GM18508 (cell line): Measurements from ENCODE around the gene AUTS2.
"Not testable (repeated sequence)": the region's sequence is repeated elsewhere in the genome, so short reads cannot be mapped to it uniquely, and the experiment has no call there.

Experiments
- ATAC-seq: cut with Tn5 transposase; IDR thresholded peaks from one replicate; pipeline ENCODE4 v1.9.1; 2021; ENCODE audit warnings: moderate number of reproducible peaks; ENCODE audit not compliant: insufficient read depth, unreplicated experiment

AUTS2 gene

DNA sequence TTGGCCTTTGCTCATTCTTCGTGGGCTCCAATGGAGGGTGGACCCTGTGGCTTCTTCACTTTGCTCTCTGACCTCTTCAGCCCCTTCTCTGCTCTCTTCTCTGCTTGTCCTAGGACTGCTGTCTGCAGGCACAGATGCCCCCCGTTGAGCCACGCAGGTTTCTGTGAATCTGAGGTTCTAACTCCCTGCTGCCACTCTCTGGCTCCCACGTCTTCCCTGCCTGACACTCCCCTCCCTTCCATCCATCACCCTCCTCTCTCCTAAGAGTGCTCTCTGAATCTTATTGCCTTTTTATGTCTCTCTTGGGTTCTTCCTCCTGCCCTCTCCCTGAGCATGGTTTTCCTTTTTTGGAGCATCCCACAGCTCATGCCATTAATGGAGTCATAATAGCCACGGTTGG lies 1034.1 kb downstream of the AUTS2 start:
- ATAC-seq = no peak

DNA sequence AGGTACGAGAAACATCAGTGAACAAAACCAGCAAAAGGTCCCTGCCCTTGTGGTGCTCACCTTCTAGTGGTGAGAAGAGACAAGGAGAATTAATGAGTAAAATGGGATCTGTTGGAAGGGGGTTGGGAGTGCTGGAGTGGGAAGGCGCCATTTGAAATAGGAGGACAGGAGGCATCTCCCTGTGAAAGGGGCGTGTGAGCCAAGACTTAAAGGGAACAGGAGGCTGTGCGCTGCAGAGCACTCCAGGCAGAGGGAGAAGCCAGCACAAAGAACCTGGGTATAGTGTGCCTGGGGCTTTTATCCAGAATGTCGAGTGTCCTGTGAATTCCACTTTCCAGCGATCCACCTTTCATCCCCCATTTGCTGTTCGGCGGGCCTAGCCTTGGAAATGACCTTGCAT lies 1035.8 kb downstream of the AUTS2 start:
- no peak for ATAC-seq

DNA sequence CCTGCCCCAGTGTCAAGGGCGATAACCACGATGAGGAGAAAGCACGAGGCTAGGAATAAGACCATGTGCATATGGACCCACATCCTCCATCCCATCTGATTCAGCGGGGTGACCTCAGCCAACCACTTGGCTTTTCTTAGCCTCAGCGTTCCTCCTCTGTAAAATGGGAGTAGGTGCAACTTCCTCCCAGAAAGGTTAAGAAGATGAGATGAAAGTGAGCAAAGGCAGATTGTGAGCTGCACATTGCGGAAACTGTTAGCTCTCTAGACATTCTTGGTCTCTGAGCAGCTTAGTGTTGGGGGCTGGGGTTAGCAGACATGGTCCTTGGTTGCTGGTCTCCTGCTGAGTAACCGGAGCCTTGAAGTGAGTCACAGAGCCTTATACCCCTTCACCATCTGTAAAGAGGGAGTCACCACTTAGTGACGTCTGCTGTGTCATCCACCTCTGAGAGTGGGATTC lies 1036.4 kb downstream of the AUTS2 start:
- no peak for ATAC-seq

DNA sequence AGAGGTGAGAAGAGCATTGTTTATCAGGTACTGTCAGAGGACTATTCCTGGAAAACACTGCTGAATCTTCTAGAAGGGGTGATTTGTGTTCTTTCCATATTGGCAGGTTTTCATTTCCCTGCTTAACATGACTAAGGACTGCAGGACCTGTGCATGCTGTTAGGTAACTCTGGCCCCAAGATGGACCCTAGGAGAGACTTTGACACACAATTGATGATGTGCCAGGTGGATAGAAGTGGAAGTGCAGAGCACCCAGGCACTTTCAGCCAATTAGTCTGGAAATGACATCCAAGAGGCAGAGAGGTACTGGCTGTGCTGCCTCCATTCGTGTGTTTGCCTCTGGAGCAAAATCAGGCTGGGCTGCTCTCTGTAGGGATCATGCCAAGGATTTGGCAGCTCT lies 1037.4 kb downstream of the AUTS2 start:
- no peak for ATAC-seq

DNA sequence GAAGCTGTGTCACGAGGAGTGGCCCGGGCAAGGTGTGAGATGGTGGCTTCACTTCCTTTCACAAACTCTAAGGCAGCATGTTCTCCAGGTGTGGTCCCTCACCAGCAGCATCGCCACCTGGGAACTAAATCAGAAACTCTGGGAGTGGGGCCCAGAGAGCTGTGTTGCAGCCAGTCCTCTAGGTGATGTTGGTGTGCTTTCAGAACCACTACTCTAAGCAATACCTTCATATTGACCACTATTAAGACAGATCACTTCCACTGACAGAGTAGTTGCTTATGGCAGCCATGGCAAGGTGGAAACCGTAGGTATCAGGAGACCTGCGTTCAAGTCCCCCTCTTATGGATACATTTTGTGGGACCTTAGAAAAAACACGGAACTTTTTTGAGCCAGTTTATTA lies 1037.9 kb downstream of the AUTS2 start:
- no peak for ATAC-seq

DNA sequence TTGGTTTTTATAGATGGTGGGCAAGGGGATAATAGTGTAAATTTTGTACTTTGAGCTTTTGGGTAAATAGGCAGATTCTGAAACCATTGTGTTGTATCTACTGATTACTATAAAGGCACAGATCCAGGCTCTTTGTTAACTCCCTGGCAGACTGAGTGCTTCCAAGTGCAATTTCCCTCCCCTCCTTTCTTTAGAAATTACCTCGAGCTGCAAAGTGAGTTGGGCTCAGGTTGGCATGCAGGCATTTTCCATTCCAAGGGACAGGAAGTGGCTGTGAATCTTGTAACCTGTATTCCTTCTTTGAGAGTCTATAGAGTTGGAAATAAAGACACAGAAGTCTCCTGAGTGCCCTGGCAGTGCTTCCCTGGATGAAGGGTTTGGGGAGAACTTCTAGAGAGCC lies 1039.5 kb downstream of the AUTS2 start:
- no peak for ATAC-seq

DNA sequence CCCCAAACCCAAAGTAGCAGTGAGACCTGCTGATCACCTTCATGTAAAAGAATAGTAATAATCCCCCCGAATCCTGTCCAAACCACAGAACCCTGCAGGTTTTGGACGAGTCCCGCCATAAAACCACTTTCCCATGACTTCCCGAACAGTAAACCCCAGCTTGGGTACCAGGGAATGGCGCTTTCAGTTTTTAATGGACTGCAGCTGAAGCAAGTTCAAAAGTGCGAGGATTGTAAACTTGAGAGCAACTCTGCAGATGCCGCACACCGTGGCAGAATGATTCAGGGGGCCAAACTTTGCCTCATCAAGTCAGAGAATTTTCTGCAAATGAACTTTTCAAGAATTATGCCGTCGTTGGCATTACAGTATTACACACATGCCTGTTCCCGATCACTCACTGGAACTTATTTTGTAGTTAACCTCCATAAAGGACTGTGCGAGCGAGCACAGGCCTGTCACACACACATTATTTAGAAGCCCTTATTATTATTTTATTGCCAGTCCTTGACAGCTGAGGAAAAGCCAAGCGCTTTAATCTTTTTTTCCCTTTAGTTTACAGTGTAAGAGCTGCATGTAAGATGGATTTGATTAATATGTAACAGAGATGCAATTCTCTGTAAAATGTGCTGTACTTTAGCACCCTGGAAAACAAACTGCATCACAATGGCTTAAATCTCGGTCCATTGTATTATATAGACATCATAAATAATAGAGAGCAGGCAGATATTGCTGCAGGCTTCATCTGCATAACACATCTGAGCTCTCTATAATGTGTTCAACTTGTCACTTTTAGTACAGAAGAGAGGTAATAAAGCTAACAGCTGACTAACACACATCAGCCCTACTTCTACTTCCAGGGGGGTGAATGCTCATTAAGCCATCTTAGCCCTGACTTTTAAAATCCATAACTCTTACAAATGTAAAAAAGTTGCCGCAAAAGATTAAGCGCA lies 1040.2 kb downstream of the AUTS2 start:
- no peak for ATAC-seq

DNA sequence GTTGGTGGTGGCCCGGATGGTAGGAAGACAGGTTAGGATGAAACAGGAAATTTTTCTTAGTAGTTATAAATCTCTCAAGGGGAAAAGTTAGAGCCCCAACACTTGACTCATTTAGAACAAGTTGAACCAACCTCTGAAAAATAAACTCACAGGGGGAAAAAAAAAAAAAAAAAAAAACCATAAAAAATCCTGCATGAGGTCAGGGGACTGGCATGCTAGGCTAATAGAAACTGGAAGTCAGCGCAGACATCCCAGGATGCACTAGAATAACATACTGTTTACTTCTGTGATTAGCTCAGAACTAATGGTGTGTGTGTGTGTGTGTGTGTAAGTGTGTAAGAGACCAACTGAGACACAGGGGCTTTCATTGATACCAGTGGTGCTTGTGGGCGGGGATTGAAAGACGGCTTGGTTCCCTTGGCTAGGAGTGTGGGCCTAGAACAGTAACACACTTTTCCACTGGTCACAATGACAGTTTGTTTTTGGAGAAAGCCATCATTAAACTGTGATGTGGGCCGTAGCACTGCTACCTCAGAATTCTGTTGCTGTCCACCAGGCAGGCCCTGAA lies 1042.1 kb downstream of the AUTS2 start:
- no peak for ATAC-seq

DNA sequence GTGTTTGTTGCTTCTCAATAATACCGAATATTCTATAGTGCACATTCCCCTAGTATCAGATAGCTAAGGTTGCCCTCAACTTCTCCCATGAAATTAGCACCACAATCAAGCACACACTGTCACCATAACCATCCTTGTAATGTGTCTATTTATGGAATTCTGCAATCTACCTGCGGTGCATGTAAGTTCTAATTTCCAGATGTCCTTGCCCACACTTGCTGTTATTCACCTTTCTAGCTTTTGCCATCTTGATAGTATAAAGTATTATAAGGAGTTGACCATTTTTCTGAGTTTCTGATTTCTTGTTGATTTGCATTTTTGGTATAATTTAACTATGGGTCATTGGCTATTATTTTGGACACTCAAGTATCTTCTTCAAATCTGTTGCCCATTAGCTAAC lies 1043.6 kb downstream of the AUTS2 start:
- ATAC-seq = no peak

DNA sequence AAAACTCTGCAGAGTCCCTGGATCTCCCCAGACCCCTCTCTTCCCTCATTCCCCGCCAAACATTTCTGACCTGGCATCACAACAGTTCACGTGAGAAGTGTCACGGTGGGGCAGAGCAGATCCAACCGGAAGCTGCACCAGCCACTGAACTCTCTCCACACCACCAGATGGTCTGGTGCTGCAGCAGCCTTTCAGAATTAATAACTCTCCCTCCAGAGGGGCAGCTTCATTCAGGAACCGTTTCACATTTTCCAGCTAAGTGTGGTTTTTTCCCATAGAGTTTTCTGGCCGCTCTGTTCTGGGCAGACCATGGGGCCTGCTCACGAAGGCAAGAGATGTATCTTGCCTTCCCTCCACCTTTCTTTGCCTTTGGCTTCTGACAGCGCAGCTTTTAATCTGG lies 1047.0 kb downstream of the AUTS2 start:
- ATAC-seq = no peak

DNA sequence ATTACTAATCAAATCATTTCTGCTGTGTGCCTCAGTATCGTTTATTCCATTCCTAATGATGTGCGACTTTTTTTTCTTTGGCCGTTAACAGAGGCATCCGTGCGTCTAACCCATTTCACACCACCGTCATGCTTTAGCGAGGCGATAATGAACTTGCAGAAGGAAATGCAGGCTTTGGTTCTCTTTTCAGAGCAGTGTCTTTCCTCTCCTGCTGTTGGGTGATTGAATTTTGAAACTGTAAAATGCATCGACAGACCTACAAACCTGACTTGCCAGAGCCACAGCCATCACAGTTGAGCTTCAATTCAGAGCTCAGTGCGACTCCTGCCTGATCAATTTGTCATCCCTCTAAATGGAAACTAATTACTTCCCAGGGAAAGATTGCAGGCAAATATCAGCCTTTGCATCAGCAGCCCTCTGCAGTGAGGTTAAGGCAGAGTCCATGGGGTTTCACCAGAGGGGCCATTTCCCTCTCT lies 1047.6 kb downstream of the AUTS2 start:
- ATAC-seq = no peak

DNA sequence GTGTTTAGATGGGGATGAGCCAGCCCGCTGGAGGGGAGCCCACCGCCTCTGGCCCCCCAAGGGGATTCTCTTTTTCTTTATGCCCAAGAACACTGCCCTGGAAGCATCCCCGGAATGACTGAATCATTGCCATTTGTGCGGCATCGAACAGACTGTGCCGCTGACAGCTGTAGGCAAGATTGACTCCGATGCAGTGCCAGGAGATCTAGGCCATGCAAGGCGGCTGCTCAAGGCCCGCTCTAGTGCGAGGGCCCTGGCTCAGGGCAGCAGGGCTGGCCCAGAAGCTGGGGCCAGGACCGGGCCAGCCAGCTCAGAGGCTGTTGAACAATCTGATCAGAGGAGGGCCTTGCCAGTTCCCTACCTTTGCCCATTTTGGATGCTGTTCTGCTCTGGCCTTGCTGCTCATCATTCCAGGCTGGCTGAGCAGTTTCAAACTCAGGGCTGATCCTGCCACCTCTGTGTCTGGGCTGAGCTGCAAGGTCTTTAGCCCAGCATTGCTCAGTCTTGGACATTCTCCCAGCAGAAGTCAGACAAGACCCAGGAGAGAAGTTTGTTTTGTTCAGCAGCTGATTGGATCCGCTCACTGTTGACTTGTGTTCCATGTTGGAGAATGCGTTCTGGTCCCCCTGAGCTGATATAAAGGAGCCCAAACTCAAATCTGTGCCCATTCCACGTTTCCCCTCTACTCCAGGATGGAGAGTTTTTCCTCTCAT lies 1048.4 kb downstream of the AUTS2 start:
- no peak for ATAC-seq

DNA sequence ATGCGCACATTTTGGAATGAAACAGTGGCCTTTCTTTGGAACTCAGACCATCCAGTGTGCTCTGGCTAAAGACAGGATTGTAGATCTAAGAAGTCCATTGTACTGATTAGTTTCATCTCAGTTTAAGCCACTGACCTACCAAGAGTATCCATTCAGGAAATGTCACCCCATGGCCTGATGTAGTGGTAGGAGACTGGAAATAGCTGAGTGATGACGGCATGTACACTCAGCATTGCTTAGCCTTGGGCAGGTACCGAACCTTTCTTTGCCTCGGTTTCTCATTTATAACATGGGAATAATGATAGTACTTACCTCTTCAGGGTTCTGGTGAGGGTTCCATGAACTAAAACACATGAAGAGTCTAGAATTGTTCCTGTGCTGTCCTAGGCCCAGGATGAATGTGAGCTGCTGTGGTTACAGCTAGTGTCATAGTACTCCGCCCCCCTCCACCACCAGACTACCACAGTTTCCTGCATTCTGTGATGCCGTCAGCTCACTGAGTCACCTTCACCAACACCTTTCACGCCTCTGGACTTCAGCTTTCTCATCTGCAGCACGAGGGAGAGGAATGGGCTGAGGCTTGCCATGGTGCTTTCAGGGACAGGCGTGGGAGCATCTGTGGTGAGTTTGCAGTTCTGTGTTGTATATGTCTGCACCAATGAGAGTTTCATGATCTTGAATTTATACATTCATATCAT lies 1049.7 kb downstream of the AUTS2 start:
- ATAC-seq = peak; percentile 72

DNA sequence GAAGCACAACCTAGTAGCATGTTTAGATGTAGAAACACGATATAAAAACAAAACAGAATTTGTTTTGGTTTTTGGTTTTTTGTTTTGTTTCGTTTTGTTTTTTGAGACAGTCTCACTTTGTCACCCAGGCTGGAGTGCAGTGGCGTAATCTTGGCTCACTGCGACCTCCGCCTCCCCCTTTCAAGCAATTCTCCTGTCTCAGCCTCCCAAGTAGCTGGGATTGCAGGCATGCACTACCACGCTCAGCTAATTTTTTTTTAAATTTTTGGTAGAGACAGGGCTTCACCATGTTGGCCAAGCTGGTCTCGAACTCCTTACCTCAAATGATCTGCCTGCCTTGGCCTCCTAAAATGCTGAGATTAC lies 1050.2 kb downstream of the AUTS2 start:
- ATAC-seq = not testable (repeated sequence)

DNA sequence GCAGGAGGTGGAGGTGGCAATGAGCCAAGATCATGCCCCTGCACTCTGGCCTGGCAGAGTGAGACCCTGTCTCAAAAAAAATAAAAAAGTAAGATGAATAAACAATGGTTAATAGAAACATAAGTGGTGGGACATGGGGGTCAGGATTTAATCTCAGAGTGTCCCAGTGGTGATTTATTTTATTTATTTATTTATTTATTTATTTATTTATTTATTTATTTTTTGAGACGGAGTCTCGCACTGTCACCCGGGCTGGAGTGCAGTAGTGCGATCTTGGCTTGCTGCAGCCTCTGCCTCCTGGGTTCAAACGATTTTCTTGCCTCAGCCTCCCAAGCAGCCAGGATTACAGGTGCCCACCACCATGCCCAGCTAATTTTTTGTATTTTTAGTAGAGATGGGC lies 1051.0 kb downstream of the AUTS2 start:
- no peak for ATAC-seq

DNA sequence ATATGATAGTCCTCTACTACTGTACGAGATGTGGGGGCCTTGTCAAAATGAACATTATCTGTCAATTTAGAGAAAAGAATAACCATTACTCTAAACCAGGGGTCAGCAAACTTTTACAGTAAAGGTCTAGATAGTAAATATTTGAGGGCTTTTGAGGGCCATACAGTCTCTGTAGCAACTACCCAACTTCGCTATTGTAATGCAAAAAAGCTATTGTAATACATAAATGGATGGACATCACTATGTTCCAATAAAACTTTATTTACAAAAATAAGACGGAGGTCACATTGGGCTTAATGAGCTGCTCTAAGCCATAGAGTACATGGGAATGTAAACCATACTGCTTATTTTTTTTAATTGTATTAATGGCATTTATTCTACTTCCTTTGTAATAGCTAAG lies 1055.9 kb downstream of the AUTS2 start:
- ATAC-seq = no peak

DNA sequence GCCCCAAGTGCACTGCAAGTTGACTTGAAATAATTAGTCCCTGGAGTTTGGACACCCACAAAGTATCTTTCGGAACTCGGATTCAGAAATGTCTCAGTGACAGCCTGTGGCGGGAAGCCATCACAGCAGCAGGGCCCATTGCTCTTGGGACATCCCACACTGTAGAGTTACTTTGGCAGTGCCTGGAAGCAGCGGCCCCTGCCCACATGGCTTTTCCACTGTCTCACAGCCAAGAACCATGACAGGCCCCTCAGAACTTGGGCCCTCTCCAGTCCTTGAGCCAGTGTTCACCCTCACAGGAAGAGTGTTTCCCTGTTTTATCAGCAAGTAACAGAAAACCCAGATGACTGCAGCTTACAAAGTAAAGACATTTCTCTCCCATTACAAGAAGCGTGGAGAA lies 1056.7 kb downstream of the AUTS2 start:
- no peak for ATAC-seq

DNA sequence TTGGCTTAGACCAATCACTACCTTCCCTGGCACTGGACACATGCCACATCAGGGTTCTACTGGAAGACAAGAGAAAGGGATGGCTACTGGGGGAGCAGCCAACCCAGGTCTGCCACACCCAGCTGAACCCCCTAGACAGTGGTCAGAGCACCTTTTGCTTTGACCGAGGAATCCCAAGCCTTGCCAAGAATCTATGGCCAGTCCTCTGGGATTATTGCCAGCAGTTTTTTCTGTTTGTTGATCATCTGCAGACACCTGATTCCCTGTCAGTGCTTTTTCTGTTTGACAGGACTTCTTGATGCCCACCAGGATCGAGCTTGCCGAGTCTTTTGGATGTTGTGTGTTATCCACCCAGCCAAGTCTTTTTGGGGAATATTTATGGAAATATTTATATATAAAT lies 1057.4 kb downstream of the AUTS2 start:
- no peak for ATAC-seq

DNA sequence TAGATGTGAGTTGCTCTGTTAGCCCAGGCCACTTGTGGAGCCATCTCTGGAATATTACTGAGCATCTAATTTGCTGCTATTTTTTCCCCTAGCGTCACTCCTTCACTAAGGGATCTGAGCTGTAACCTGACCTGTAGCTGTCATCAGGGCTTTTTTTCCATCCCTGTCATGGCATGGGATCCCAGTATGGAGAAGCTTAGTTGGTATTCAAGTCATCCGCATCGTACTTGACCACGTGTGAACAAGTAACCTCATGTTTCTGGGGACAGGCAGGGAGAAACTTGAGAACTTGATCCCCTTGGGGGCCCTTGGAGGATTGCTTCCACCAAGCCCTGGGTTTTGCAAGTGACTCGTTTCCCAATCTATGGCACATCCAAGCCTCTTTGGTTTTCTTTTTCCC lies 1059.3 kb downstream of the AUTS2 start:
- no peak for ATAC-seq

DNA sequence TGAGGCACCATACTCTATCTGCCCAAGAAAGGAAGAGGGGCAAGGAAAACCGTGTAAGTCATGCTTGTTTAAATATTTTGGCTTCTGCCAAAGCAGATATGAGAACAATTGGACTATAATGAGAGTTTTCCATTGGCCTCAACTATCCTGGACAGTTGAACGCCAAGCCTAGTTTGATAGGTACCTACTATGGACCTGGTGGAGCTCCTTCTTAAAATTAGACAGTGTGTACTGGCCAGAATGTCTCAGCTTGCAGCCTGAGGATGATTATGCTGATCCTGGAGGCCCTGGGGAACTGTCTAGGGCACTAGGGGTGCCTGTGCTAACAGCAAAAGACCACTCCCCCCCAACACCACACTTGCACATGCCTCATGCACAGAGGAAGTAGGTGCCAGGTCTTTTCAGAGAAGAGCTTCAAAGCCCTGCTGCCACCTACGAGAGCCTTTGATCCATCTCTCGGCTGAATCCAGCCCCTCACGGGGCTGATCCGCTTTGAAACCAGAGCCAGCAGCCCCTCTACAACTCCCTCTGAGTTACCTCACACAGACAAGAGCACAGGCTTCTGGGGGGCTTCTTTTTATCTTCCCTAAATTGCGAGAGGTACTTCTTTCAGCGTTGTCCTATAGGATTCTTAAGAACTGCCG lies 1059.8 kb downstream of the AUTS2 start:
- no peak for ATAC-seq
